Mammary epithelial cell (primary cell): ENCODE results near the gene STXBP5L.

ENCODE experiments used
- CTCF ChIP-seq, 2 donors: IDR thresholded peaks in 1 of 2; conservative IDR thresholded peaks in 1 of 2; 2 replicates each; pipeline ENCODE4 v1.5.1; 2011 to 2012; ENCODE audit warnings: inconsistent platforms in 2 of 2, low read length in 2 of 2, mild to moderate bottlenecking in 2 of 2, control low read depth in 1 of 2, low read depth in 1 of 2; ENCODE audit not compliant: insufficient read depth in 1 of 2; ENCODE audit errors: extremely low read depth in 1 of 2
- EZH2 ChIP-seq: IDR thresholded peaks from 2 replicates; pipeline ENCODE4 v1.6.1; 2012; ENCODE audit warnings: low read length, inconsistent platforms, borderline replicate concordance

- TF ChIP-seq CTCF (conservative IDR thresholded peaks at IDR 0.05 in 1 of 2, IDR thresholded peaks at IDR 0.05 in 1 of 2; ENCODE audit: extremely low read depth in 1 of 2, insufficient read depth in 1 of 2, low read depth in 1 of 2, low read length in 2 of 2) (no peak), EZH2 (no peak)
These were observed 506.9 kb downstream of the STXBP5L start for GRCh38 chr3:121414924-121415323.
